Ishikawa (cell line): Measurements from ENCODE around the gene GFRA1.

Experiments used
- CEBPB ChIP-seq: IDR thresholded peaks from 2 replicates; pipeline ENCODE4 v1.6.1; 2012
- CREB1 ChIP-seq: IDR thresholded peaks from 2 replicates; pipeline ENCODE4 v1.6.1; 2012; ENCODE audit warnings: low read depth
- EGR1 ChIP-seq: IDR thresholded peaks from 2 replicates; pipeline ENCODE4 v1.6.1; 2012
- EP300 ChIP-seq: IDR thresholded peaks from 2 replicates; pipeline ENCODE4 v1.6.1; 2012; ENCODE audit warnings: borderline replicate concordance
- FOXM1 ChIP-seq: IDR thresholded peaks from 2 replicates; pipeline ENCODE4 v1.6.1; 2012; ENCODE audit warnings: low read depth, borderline replicate concordance
- MAX ChIP-seq: IDR thresholded peaks from 2 replicates; pipeline ENCODE4 v1.6.1; 2012
- NFIC ChIP-seq: IDR thresholded peaks from 2 replicates; pipeline ENCODE4 v1.6.1; 2012
- RAD21 ChIP-seq: IDR thresholded peaks from 2 replicates; pipeline ENCODE4 v1.6.1; 2012; ENCODE audit warnings: low read depth
- REST ChIP-seq: IDR thresholded peaks from 2 replicates; pipeline ENCODE4 v1.6.1; 2012; ENCODE audit warnings: low read depth, mild to moderate bottlenecking
- TAF1 ChIP-seq: IDR thresholded peaks from 2 replicates; pipeline ENCODE4 v1.6.1; 2012; ENCODE audit warnings: low read depth, mild to moderate bottlenecking
- TCF12 ChIP-seq: IDR thresholded peaks from 2 replicates; pipeline ENCODE4 v1.6.1; 2012; ENCODE audit warnings: low read depth
- TEAD4 ChIP-seq: IDR thresholded peaks from 2 replicates; pipeline ENCODE4 v1.6.1; 2012
- USF1 ChIP-seq: IDR thresholded peaks from 2 replicates; pipeline ENCODE4 v1.6.1; 2012
- YY1 ChIP-seq: IDR thresholded peaks from 2 replicates; pipeline ENCODE4 v1.6.1; 2012; ENCODE audit warnings: low read depth
- ZBTB7A ChIP-seq: IDR thresholded peaks from 2 replicates; pipeline ENCODE4 v1.6.1; 2012; ENCODE audit warnings: low read depth

GFRA1 gene

GRCh38 chr10:116270771-116271592, 2.0 kb downstream of the GFRA1 start:
- TF ChIP-seq MAX: no peak
- no peak for TF ChIP-seq TCF12
- no peak for TF ChIP-seq NFIC
- TF ChIP-seq YY1: no peak
- TF ChIP-seq REST: no peak
- TF ChIP-seq FOXM1: no peak
- no peak for TF ChIP-seq CREB1
- no peak for TF ChIP-seq ZBTB7A

- TF ChIP-seq REST (no peak), NFIC (no peak), ZBTB7A (no peak), TCF12 (no peak), CREB1 (no peak), USF1 (no peak), TEAD4 (no peak), YY1 (no peak), RAD21 (no peak)
Observed at GRCh38 chr10:116270126-116270770, 2.8 kb downstream of the GFRA1 start.

GRCh38 chr10:116269619-116270018, 3.4 kb downstream of the GFRA1 start:
- TF ChIP-seq ZBTB7A (no peak), FOXM1 (no peak)

- no peak for TF ChIP-seq TEAD4
- TF ChIP-seq TCF12: no peak
- TF ChIP-seq EGR1: no peak
- no peak for TF ChIP-seq CREB1
- no peak for TF ChIP-seq ZBTB7A
- TF ChIP-seq CEBPB: no peak
- TF ChIP-seq YY1: no peak
- TF ChIP-seq MAX: no peak
- no peak for TF ChIP-seq NFIC
- no peak for TF ChIP-seq EP300
- TF ChIP-seq RAD21: no peak
- no peak for TF ChIP-seq REST
- no peak for TF ChIP-seq FOXM1
- no peak for TF ChIP-seq USF1
- TF ChIP-seq TAF1: no peak
Observed at GRCh38 chr10:116268976-116269375, 4.0 kb downstream of the GFRA1 start.
